ENCODE measurements around the gene CCDC90B.

DNA sequence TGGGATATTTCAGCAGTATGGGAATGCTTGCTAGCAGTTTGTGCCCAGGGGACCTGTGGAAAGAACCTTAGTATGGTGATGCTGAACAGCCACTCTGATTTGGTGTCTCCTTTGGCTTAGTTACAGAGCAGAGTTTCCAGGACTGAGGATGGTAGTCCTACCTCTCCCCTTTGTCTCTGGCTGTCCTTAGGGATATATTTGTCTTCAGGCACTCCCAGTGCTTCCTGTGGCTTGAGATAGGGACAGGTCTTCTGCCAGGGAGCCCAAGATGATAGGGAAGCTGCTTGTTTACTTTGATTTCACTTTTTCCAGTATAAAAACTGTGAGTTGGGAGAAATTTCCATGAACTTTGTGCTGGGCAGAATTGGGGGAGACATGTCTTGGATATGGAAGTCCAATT is 64.5 kb downstream of the CCDC90B start:
- no peak for TF ChIP-seq EZH2 (IDR thresholded peaks at IDR 0.05; ENCODE audit: borderline replicate concordance, low read length)
- TF ChIP-seq, protein P1, sequence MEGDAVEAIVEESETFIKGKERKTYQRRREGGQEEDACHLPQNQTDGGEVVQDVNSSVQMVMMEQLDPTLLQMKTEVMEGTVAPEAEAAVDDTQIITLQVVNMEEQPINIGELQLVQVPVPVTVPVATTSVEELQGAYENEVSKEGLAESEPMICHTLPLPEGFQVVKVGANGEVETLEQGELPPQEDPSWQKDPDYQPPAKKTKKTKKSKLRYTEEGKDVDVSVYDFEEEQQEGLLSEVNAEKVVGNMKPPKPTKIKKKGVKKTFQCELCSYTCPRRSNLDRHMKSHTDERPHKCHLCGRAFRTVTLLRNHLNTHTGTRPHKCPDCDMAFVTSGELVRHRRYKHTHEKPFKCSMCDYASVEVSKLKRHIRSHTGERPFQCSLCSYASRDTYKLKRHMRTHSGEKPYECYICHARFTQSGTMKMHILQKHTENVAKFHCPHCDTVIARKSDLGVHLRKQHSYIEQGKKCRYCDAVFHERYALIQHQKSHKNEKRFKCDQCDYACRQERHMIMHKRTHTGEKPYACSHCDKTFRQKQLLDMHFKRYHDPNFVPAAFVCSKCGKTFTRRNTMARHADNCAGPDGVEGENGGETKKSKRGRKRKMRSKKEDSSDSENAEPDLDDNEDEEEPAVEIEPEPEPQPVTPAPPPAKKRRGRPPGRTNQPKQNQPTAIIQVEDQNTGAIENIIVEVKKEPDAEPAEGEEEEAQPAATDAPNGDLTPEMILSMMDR (IDR thresholded peaks at IDR 0.05; ENCODE audit: low read length), result no peak
